Heart right ventricle (tissue), 16 donors: ENCODE data around the gene TBX19. TPM values are rescaled to one million over a fixed set of nuclear protein-coding genes. Genes with fewer than 3 reads are reported as not detected.

Source experiments
- ATAC-seq, 8 donors: fragments of 200-7000 bp; cut with Tn5 transposase; one replicate each; pipeline ENCODE4 v1.9.1; 2020; ENCODE audit warnings: mild to moderate bottlenecking in 8 of 8, moderate library complexity in 8 of 8, moderate number of reproducible peaks in 1 of 8
- DNase-seq, 2 donors: peaks; one replicate each; pipeline ENCODE4 v3.0.0-alpha.2; 2020
- H3K27ac ChIP-seq, 10 donors: fragments of 200-600 bp; sonication (generic) in 2 of 10; one replicate each; pipeline versions ENCODE4 v1.5.0 to v1.8.0; 2020 to 2022; ENCODE audit warnings: mild to moderate bottlenecking in 3 of 10
- H3K27me3 ChIP-seq, 7 donors: fragments of 200-600 bp; one replicate each; pipeline ENCODE4 v1.8.0; 2021 to 2022; ENCODE audit warnings: mild to moderate bottlenecking in 2 of 7
- H3K36me3 ChIP-seq, 9 donors: fragments of 200-600 bp; sonication (generic) in 1 of 9; one replicate each; pipeline versions ENCODE4 v1.5.0 to v1.8.0; 2020 to 2022; ENCODE audit warnings: mild to moderate bottlenecking in 2 of 9
- H3K4me1 ChIP-seq, 9 donors: fragments of 200-600 bp; sonication (generic) in 1 of 9; one replicate each; pipeline versions ENCODE4 v1.5.0 to v1.8.0; 2020 to 2022; ENCODE audit warnings: mild to moderate bottlenecking in 4 of 9
- H3K4me3 ChIP-seq, 10 donors: fragments of 200-600 bp; sonication (generic) in 2 of 10; one replicate each; pipeline versions ENCODE4 v1.5.0 to v1.8.0; 2020 to 2022; ENCODE audit warnings: mild to moderate bottlenecking in 7 of 10, moderate library complexity in 2 of 10
- H3K9me3 ChIP-seq, 11 donors: fragments of 200-600 bp in 10 of 11; sonication (generic) in 2 of 11; one replicate each; pipeline versions ENCODE4 v1.5.0 to v1.8.0; 2013 to 2022; ENCODE audit warnings: mild to moderate bottlenecking in 2 of 11, control low read depth in 1 of 11, moderate library complexity in 1 of 11
- CTCF ChIP-seq, 9 donors: fragments of 200-600 bp; sonication (generic) in 2 of 9; IDR thresholded peaks; one replicate each; pipeline versions ENCODE4 v1.5.0 to v1.8.0; 2021 to 2022; ENCODE audit warnings: antibody characterized with exemption in 9 of 9, mild to moderate bottlenecking in 5 of 9, moderate library complexity in 1 of 9
- WGBS, 2 donors: extraction: QIAGEN DNeasy Blood & Tissue Kit; methylation state at CpG; one replicate each; pipeline ENCODE4 v1.1.7; 2013; ENCODE audit warnings: inconsistent platforms in 1 of 2; 5-methylcytosine and 5-hydroxymethylcytosine counted together
- intact Hi-C, 10 donors: fragments of 100-400 bp; cut with DNase I; formaldehyde crosslinking; loops; one replicate each; pipeline versions ENCODE4 v1.11.1 to v1.14.2; 2022
- polyA plus RNA-seq, 2 donors: library from polyadenylated mRNA; stranded (reverse); fragments of 200-250 nt; gene quantifications; one replicate each; pipeline ENCODE4 v1.2.3, GENCODE V29; 2013
- total RNA-seq, 10 donors: library from RNA; stranded (reverse); fragmentation: NEBNext Ultra II Directional in 3 of 10; extraction: Animal tissue kit (Norgen Biotek cat#: 25700) in 3 of 10; gene quantifications; one replicate each; pipeline versions ENCODE4 v1.2.1 to v1.2.4, GENCODE V29; 2021 to 2023
- donor health status: Arrhythmogenic right ventricular cardiomyopathy.
- donor health status: ischemic (EF 13 %, LVEDD 7.1; RV severe dilation, severe dysfunction).
- donor health status: healthy with polysubstance abuse.
- donor health status: DM: no; HTN: yes; CAD: no.
- donor health status: DM: no; HTN: no; CAD: no.
- donor health status: ischemic (EF 25% LVEDD 6.9; RV normal size, moderate dysfunction).
- donor health status: ischemic (EF 25% LVEDD 5.7; RV mildly dilated, moderate dysfunction).
- donor health status: healthy.
- donor health status: DM: yes; HTN: yes; CAD: no.
- donor health status: Ischemic cardiomyopathy.
- donor health status: ischemic (EF 35%, LVEDD 5.7; RV mildly dilated, moderate dysfunction).
- donor health status: nonischemic (EF 11% LVEDD 7.7; RV severe dilation, severe dysfunction).
- donor health status: DM: yes; HTN: yes; CAD: no.
- donor health status: PGD.
- donor health status: ischemic (EF 29% LVEDD 5.4; RV normal size, mild dysfunction).
- donor health status: nonischemic (EF 23%, LVEDD 6.1; RV moderate dilation, normal function).

Gene TBX19
- total and polyA plus RNA-seq, 12 donors, result 0.21 to 0.59 (median 0.39) TPM

- Histone ChIP-seq H3K9me3 (no peaks in the 10 kb centered on the region), H3K27ac (no peak overlapping the region), H3K27me3 (no peaks in the 10 kb centered on the region), H3K4me1 (peaks cover 12 to 28% (median 23%) of the 10 kb centered on the region in 9 donors), H3K4me3 (no peak overlapping the region), H3K36me3 (peaks cover 0 to 98% (median 12%) of the 10 kb centered on the region in 9 donors)
- ATAC-seq (peak in 1 of 8 donors; percentile 45), DNase-seq (no peak)
- 81 to 87% methylated on average over 5 of the region's 5 CpGs for WGBS, 2 donors
- intact Hi-C loops, result no loop called here
- TF ChIP-seq CTCF (IDR thresholded peaks at IDR 0.05), result no peak
Measured at GRCh38 chr1:168246506-168246905, 34.2 kb upstream of the TBX19 start.

GRCh38 chr1:168252204-168252733 lies 28.4 kb upstream of the TBX19 start:
- WGBS, 2 donors, result 78 to 79% methylated on average over 3 of the region's 3 CpGs
- no peak for TF ChIP-seq CTCF (IDR thresholded peaks at IDR 0.05)
- H3K27me3 ChIP-seq, result no peaks in the 10 kb centered on the region
- H3K9me3 ChIP-seq, result peaks cover 0 to 26% (median 11%) of the 10 kb centered on the region in 11 donors
- DNase-seq (no peak), ATAC-seq (no peak)
- H3K36me3 ChIP-seq, result peaks cover 0 to 78% (median 3%) of the 10 kb centered on the region in 9 donors
- H3K4me3 ChIP-seq, result no peak overlapping the region
- H3K27ac ChIP-seq, result no peak overlapping the region
- intact Hi-C loops, result no loop called here
- H3K4me1 ChIP-seq, result peaks cover 0 to 6% (median 0%) of the 10 kb centered on the region in 9 donors

- DNase-seq (no peak), ATAC-seq (no peak)
- Histone ChIP-seq H3K36me3 (peaks cover 0 to 41% (median 0%) of the 10 kb centered on the region in 9 donors), H3K27ac (no peak overlapping the region), H3K4me1 (peaks cover 0 to 16% (median 3%) of the 10 kb centered on the region in 9 donors), H3K27me3 (no peaks in the 10 kb centered on the region), H3K9me3 (peaks cover 0 to 29% (median 11%) of the 10 kb centered on the region in 11 donors), H3K4me3 (no peak overlapping the region)
- intact Hi-C loops, result no loop called here
- TF ChIP-seq CTCF (IDR thresholded peaks at IDR 0.05), result no peak
- WGBS, 2 donors, result 97 to 100% methylated on average over 2 of the region's 2 CpGs
Measured at GRCh38 chr1:168256164-168256563, 24.5 kb upstream of the TBX19 start.

- no peak overlapping the region for H3K4me3 ChIP-seq
- peaks cover 0 to 31% (median 0%) of the 10 kb centered on the region in 9 donors for H3K36me3 ChIP-seq
- WGBS, 2 donors, result 70 to 78% methylated on average over 2 of the region's 2 CpGs
- no peaks in the 10 kb centered on the region for H3K27me3 ChIP-seq
- ATAC-seq, result no peak
- intact Hi-C loops, result no loop called here
- DNase-seq, result no peak
- TF ChIP-seq CTCF (IDR thresholded peaks at IDR 0.05), result no peak
- peaks cover 0 to 29% (median 11%) of the 10 kb centered on the region in 11 donors for H3K9me3 ChIP-seq
- peaks cover 0 to 27% (median 6%) of the 10 kb centered on the region in 9 donors for H3K4me1 ChIP-seq
- H3K27ac ChIP-seq, result no peak overlapping the region
Measured at GRCh38 chr1:168257397-168257796, 23.3 kb upstream of the TBX19 start.
